Nephron (organoid): ENCODE measurements around the gene CDKAL1.

ENCODE experiments used
- H3K27ac Mint-ChIP-seq, 3 experiments: 2 replicates each; pipeline ENCODE4 v1.8.0; 2020; ENCODE audit warnings: mixed read lengths in 3 of 3, mild to moderate bottlenecking in 2 of 3, moderate library complexity in 1 of 3
- H3K27me3 Mint-ChIP-seq: 2 replicates; pipeline ENCODE4 v1.8.0; 2021; ENCODE audit warnings: low read depth, mild to moderate bottlenecking, moderate library complexity, mixed read lengths
- H3K36me3 Mint-ChIP-seq: 2 replicates; pipeline ENCODE4 v1.8.0; 2020; ENCODE audit warnings: low read depth, mixed read lengths
- H3K4me1 Mint-ChIP-seq: 2 replicates; pipeline ENCODE4 v1.8.0; 2020; ENCODE audit warnings: mixed read lengths
- H3K4me3 Mint-ChIP-seq, 3 experiments: 2 replicates each; pipeline ENCODE4 v1.8.0; 2020; ENCODE audit warnings: mild to moderate bottlenecking in 3 of 3, mixed read lengths in 3 of 3, moderate library complexity in 2 of 3
- H3K9me3 Mint-ChIP-seq: 2 replicates; pipeline ENCODE4 v1.8.0; 2020; ENCODE audit warnings: mixed read lengths
- TF ChIP-seq, protein P1 (sequence below), 3 experiments: fragments of 200-600 bp; sonication (generic); IDR thresholded peaks; one replicate each; pipeline ENCODE4 v1.5.0; 2021; ENCODE audit warnings: antibody characterized with exemption in 3 of 3; ENCODE audit not compliant: unreplicated experiment in 3 of 3

The CDKAL1 gene

DNA sequence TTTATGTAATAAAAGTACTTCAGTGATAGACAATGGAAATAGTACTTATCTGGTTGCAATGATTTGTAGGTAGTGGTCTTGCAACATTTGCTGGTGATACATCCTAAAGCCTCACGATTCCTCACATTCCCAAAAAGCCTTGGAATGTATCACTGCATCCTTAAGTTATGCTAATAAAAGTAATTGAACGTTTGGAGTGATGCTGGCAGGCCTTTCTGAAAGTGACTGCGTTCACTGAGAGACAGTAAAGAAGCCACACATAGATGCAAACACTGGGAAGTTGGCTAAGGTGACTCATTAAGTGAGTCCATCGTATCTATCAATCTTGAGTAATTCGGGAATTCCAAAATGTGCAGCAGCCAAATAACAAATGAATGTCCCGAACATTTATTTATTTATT is 615.2 kb downstream of the CDKAL1 start:
- no peak overlapping the region for H3K27ac Mint-ChIP-seq
- peaks cover 39% of the 10 kb centered on the region for H3K4me1 Mint-ChIP-seq
- TF ChIP-seq, protein P1, sequence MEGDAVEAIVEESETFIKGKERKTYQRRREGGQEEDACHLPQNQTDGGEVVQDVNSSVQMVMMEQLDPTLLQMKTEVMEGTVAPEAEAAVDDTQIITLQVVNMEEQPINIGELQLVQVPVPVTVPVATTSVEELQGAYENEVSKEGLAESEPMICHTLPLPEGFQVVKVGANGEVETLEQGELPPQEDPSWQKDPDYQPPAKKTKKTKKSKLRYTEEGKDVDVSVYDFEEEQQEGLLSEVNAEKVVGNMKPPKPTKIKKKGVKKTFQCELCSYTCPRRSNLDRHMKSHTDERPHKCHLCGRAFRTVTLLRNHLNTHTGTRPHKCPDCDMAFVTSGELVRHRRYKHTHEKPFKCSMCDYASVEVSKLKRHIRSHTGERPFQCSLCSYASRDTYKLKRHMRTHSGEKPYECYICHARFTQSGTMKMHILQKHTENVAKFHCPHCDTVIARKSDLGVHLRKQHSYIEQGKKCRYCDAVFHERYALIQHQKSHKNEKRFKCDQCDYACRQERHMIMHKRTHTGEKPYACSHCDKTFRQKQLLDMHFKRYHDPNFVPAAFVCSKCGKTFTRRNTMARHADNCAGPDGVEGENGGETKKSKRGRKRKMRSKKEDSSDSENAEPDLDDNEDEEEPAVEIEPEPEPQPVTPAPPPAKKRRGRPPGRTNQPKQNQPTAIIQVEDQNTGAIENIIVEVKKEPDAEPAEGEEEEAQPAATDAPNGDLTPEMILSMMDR (IDR thresholded peaks at IDR 0.05; ENCODE audit: unreplicated experiment in 3 of 3): no peak
- H3K9me3 Mint-ChIP-seq: no peaks in the 10 kb centered on the region
- H3K36me3 Mint-ChIP-seq: no peaks in the 10 kb centered on the region
- no peak overlapping the region for H3K4me3 Mint-ChIP-seq
- H3K27me3 Mint-ChIP-seq: no peaks in the 10 kb centered on the region

DNA sequence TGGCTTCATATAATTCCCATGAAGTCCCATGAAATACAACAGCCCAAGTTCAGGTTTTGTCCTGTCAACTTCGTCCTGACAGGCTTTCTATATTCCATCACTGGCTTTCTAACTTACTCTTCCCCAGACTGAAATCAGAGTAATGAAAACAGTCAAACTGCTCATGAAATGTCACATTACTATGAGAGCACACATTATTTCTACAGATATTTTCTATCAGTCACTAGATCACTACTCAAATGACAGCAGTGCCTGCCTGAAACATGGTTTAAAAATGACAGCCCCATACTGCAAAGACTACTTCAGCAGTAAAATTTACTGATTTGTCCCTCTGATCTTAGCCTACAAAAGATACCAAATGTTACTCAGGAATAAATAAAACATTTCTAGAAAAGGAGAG is 616.4 kb downstream of the CDKAL1 start:
- no peak overlapping the region for H3K4me3 Mint-ChIP-seq
- H3K27me3 Mint-ChIP-seq: no peaks in the 10 kb centered on the region
- H3K4me1 Mint-ChIP-seq: peaks cover 31% of the 10 kb centered on the region
- H3K9me3 Mint-ChIP-seq: no peaks in the 10 kb centered on the region
- H3K36me3 Mint-ChIP-seq: no peaks in the 10 kb centered on the region
- TF ChIP-seq, protein P1 (IDR thresholded peaks at IDR 0.05; ENCODE audit: unreplicated experiment in 3 of 3): no peak
- peak overlapping the region; percentile 34 to 70 (median 50) for H3K27ac Mint-ChIP-seq

DNA sequence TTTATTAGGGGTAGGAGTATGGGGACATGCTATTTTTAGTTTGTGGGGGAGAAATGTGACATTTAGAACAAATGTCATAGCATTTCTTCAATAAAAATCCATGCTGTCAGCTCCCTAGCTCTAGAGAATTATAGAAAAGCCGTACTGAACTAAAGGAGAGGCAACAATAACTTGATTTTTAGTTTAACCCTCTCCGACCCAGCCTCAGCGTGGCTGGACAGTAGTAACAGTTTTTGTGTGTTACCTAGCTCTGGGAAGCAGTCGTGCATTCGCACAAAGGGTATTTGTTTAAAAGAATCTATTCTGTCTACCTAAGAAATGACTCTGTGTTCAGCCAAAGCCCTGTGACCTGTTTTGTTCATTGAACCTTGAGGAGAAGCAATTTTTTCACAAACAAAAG is 616.9 kb downstream of the CDKAL1 start:
- TF ChIP-seq, protein P1 (IDR thresholded peaks at IDR 0.05; ENCODE audit: unreplicated experiment in 3 of 3): no peak
- Mint-ChIP-seq H3K27ac (peak overlapping the region; percentile 34 to 70 (median 50)), H3K9me3 (no peaks in the 10 kb centered on the region), H3K36me3 (no peaks in the 10 kb centered on the region), H3K4me3 (no peak overlapping the region), H3K4me1 (peaks cover 31% of the 10 kb centered on the region), H3K27me3 (no peaks in the 10 kb centered on the region)

DNA sequence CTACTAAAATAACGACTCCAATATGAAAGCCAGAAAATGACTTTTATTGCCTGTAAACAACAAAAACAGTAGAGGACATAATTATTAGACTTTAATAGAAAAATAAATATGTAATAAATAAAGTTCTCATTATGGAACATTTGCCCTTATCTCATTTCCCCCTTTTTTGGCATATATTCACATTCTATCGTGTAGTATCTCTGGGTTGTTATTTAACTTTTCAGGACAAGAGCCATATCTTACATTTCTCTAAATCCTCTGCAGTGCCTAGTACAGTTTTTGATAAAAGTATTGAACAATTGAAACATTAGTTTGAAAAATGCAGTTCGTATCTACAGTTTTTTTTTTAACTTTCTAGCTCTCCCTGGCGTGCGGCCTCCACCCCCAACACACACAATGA is 617.3 kb downstream of the CDKAL1 start:
- H3K27me3 Mint-ChIP-seq: no peaks in the 10 kb centered on the region
- H3K4me3 Mint-ChIP-seq: no peak overlapping the region
- peak overlapping the region; percentile 34 to 70 (median 50) for H3K27ac Mint-ChIP-seq
- TF ChIP-seq, protein P1 (IDR thresholded peaks at IDR 0.05; ENCODE audit: unreplicated experiment in 3 of 3): no peak
- no peaks in the 10 kb centered on the region for H3K9me3 Mint-ChIP-seq
- H3K4me1 Mint-ChIP-seq: peaks cover 31% of the 10 kb centered on the region
- H3K36me3 Mint-ChIP-seq: no peaks in the 10 kb centered on the region

DNA sequence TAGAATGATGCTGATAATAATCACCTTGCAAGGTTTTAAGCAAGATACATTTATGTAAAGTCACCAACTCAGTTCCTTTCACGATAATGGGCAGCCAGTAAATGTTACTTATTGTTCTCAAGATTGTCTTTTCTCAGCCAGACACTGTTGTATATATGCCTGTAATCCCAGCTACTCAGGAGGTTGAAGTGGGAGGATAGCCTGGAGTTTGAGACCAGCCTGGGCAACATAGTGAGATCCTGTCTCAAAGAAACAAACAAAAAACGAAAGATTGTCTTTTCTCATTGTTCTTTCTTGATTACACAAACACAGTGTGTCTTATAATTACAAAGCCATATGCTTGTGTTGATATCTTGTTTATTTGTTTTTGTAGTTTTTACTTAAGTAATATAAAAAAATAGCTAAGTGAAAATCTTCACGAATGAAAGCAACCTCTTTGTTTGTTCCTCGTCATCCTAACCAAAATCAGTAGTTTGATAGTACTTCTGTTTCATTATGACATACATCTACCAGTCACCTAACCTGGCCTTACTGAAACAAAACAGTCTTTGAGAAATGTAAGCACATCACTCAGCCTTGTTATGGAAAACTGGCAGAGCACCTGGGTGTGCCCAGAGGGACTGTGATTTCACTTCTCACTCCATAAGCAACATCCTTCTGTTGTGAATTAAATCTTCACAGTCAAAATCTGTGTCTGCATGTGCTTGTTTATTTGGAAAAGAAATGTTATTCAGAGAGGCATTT is 623.1 kb downstream of the CDKAL1 start:
- H3K36me3 Mint-ChIP-seq: no peaks in the 10 kb centered on the region
- TF ChIP-seq, protein P1 (IDR thresholded peaks at IDR 0.05; ENCODE audit: unreplicated experiment in 3 of 3): no peak
- H3K27ac Mint-ChIP-seq: peak overlapping the region; percentile 48 to 75 (median 57)
- H3K9me3 Mint-ChIP-seq: no peaks in the 10 kb centered on the region
- H3K27me3 Mint-ChIP-seq: no peaks in the 10 kb centered on the region
- H3K4me3 Mint-ChIP-seq: no peak overlapping the region
- peaks cover 20% of the 10 kb centered on the region for H3K4me1 Mint-ChIP-seq

DNA sequence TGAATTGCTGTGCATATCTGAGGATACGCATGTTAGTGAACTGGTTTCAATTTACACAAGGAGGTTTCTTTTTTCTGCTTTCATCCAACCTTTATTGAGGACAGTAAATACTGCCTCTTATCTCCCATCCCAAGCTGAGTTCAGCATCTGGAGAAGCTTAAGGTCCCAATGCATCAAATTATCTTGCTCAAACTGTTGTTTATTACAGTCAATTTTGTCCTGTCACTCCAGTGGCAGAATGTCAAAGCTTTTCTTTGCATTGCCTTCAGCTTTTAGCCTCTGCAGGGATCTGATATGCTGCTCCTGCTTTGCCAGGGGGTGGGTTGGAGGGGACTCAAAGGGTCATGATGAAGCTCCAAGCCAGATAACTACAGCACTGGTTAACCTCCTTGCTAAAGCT is 623.9 kb downstream of the CDKAL1 start:
- Mint-ChIP-seq H3K9me3 (no peaks in the 10 kb centered on the region), H3K27ac (peak overlapping the region; percentile 19 to 57 (median 48)), H3K4me3 (no peak overlapping the region), H3K27me3 (no peaks in the 10 kb centered on the region), H3K36me3 (no peaks in the 10 kb centered on the region), H3K4me1 (peaks cover 20% of the 10 kb centered on the region)
- TF ChIP-seq, protein P1 (IDR thresholded peaks at IDR 0.05; ENCODE audit: unreplicated experiment in 3 of 3): no peak
